HG03064 (cell line): Measurements from ENCODE around the gene TXNDC17.
"Not testable (repeated sequence)": the region's sequence is repeated elsewhere in the genome, so short reads cannot be mapped to it uniquely, and the experiment has no call there.

Source experiments
- ATAC-seq: cut with Tn5 transposase; IDR thresholded peaks from one replicate; pipeline ENCODE4 v1.9.1; 2021; ENCODE audit warnings: low read depth; ENCODE audit not compliant: unreplicated experiment

Gene TXNDC17

GRCh38 chr17:6660101-6660500 is 19.2 kb downstream of the TXNDC17 start:
- ATAC-seq, result no peak

- no peak for ATAC-seq
Observed at GRCh38 chr17:6660805-6661463, 20.1 kb downstream of the TXNDC17 start.

GRCh38 chr17:6661464-6661848 is 20.6 kb downstream of the TXNDC17 start:
- ATAC-seq, result no peak

- ATAC-seq, result not testable (repeated sequence)
Observed at GRCh38 chr17:6663200-6663599, 22.3 kb downstream of the TXNDC17 start.

- ATAC-seq, result no peak
Observed at GRCh38 chr17:6666077-6666521, 25.2 kb downstream of the TXNDC17 start.

- no peak for ATAC-seq
Observed at GRCh38 chr17:6666557-6666956, 25.7 kb downstream of the TXNDC17 start.

GRCh38 chr17:6667516-6667915 is 26.7 kb downstream of the TXNDC17 start:
- ATAC-seq, result no peak

GRCh38 chr17:6668219-6668618 is 27.4 kb downstream of the TXNDC17 start:
- ATAC-seq, result no peak

- no peak for ATAC-seq
Observed at GRCh38 chr17:6668727-6669425, 28.0 kb downstream of the TXNDC17 start.

GRCh38 chr17:6669479-6670212 is 28.8 kb downstream of the TXNDC17 start:
- ATAC-seq, result no peak

GRCh38 chr17:6670571-6670970 is 29.7 kb downstream of the TXNDC17 start:
- ATAC-seq, result no peak

GRCh38 chr17:6670999-6671398 is 30.1 kb downstream of the TXNDC17 start:
- no peak for ATAC-seq

GRCh38 chr17:6671431-6671830 is 30.6 kb downstream of the TXNDC17 start:
- no peak for ATAC-seq

GRCh38 chr17:6674586-6674985 is 33.7 kb downstream of the TXNDC17 start:
- no peak for ATAC-seq

GRCh38 chr17:6675201-6675825 is 34.5 kb downstream of the TXNDC17 start:
- no peak for ATAC-seq

GRCh38 chr17:6676802-6677157 is 35.9 kb downstream of the TXNDC17 start:
- ATAC-seq, result no peak

- no peak for ATAC-seq
Observed at GRCh38 chr17:6677158-6677831, 36.4 kb downstream of the TXNDC17 start.

- no peak for ATAC-seq
Observed at GRCh38 chr17:6677946-6678345, 37.1 kb downstream of the TXNDC17 start.

GRCh38 chr17:6679241-6679640 is 38.4 kb downstream of the TXNDC17 start:
- ATAC-seq, result no peak

- ATAC-seq, result no peak
Observed at GRCh38 chr17:6681176-6681575, 40.3 kb downstream of the TXNDC17 start.

GRCh38 chr17:6681671-6682070 is 40.8 kb downstream of the TXNDC17 start:
- ATAC-seq, result no peak
